NB4 (cell line): ENCODE measurements around the gene ANKRD34A.

Experiments
- MYC ChIP-seq: IDR thresholded peaks from 2 replicates; pipeline ENCODE4 v1.6.1; 2011; ENCODE audit warnings: low read depth, low read length
- POLR2A ChIP-seq: IDR thresholded peaks from 2 replicates; pipeline ENCODE4 v1.6.1; 2011; ENCODE audit warnings: mild to moderate bottlenecking; ENCODE audit not compliant: insufficient read length; ENCODE audit errors: extremely low read depth
- TF ChIP-seq, protein P1 (sequence below): IDR thresholded peaks from one replicate; pipeline ENCODE4 v1.5.1; 2012; ENCODE audit warnings: low read depth, low read length
- TF ChIP-seq, protein P2 (sequence below): IDR thresholded peaks from 2 replicates; pipeline ENCODE4 v1.6.1; 2011; ENCODE audit warnings: low read depth, low read length

GRCh38 chr1:146010126-146010738, 45.9 kb upstream of the ANKRD34A start:
- TF ChIP-seq, protein P1, sequence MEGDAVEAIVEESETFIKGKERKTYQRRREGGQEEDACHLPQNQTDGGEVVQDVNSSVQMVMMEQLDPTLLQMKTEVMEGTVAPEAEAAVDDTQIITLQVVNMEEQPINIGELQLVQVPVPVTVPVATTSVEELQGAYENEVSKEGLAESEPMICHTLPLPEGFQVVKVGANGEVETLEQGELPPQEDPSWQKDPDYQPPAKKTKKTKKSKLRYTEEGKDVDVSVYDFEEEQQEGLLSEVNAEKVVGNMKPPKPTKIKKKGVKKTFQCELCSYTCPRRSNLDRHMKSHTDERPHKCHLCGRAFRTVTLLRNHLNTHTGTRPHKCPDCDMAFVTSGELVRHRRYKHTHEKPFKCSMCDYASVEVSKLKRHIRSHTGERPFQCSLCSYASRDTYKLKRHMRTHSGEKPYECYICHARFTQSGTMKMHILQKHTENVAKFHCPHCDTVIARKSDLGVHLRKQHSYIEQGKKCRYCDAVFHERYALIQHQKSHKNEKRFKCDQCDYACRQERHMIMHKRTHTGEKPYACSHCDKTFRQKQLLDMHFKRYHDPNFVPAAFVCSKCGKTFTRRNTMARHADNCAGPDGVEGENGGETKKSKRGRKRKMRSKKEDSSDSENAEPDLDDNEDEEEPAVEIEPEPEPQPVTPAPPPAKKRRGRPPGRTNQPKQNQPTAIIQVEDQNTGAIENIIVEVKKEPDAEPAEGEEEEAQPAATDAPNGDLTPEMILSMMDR = no peak
- TF ChIP-seq POLR2A = no peak
- TF ChIP-seq MYC = no peak
- TF ChIP-seq, protein P2, sequence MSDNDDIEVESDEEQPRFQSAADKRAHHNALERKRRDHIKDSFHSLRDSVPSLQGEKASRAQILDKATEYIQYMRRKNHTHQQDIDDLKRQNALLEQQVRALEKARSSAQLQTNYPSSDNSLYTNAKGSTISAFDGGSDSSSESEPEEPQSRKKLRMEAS = no peak
